Measurements from ENCODE around the gene WDR59. TPM values are rescaled to one million over a fixed set of nuclear protein-coding genes. Genes with fewer than 3 reads are reported as not detected.
A peak's percentile ranks its signal among the peaks of the same experiment; 100 is the strongest.

Gene WDR59, protein sequence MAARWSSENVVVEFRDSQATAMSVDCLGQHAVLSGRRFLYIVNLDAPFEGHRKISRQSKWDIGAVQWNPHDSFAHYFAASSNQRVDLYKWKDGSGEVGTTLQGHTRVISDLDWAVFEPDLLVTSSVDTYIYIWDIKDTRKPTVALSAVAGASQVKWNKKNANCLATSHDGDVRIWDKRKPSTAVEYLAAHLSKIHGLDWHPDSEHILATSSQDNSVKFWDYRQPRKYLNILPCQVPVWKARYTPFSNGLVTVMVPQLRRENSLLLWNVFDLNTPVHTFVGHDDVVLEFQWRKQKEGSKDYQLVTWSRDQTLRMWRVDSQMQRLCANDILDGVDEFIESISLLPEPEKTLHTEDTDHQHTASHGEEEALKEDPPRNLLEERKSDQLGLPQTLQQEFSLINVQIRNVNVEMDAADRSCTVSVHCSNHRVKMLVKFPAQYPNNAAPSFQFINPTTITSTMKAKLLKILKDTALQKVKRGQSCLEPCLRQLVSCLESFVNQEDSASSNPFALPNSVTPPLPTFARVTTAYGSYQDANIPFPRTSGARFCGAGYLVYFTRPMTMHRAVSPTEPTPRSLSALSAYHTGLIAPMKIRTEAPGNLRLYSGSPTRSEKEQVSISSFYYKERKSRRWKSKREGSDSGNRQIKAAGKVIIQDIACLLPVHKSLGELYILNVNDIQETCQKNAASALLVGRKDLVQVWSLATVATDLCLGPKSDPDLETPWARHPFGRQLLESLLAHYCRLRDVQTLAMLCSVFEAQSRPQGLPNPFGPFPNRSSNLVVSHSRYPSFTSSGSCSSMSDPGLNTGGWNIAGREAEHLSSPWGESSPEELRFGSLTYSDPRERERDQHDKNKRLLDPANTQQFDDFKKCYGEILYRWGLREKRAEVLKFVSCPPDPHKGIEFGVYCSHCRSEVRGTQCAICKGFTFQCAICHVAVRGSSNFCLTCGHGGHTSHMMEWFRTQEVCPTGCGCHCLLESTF
- total RNA-seq, result 60.0 and 62.2 TPM in 2 replicates
- 51.1 and 51.3 TPM in 2 replicates for polyA plus RNA-seq
- polyA plus RNA-seq (2011; cell fraction: cytosol; rRNA removed), result 36.3 TPM in 2 replicates
- polyA plus RNA-seq (2011; cell fraction: nucleus; rRNA removed), result 161 and 194 TPM in 2 replicates
- 36.0 and 36.7 TPM in 2 replicates for polyA plus RNA-seq (2012)
- 74.0 and 91.3 TPM in 2 replicates for polyA minus RNA-seq
- 21.8 TPM for polyA minus RNA-seq (2011; cell fraction: cytosol; rRNA and poly(A)+ RNA removed)
- polyA minus RNA-seq (2011; cell fraction: nucleus; rRNA and poly(A)+ RNA removed), result 65.9 and 79.0 TPM in 2 replicates
- percentile 66 among the genes with signal in this experiment for Bru-seq, nascent RNA
- percentile 68 among the genes with signal in this experiment for BruChase-seq, experiment 1, labeled RNA remaining after a 6-hour chase
- percentile 74 among the genes with signal in this experiment for BruChase-seq, experiment 2, labeled RNA remaining after a 2-hour chase
- long read RNA-seq, full-length matches to known transcripts, result 11 of 24 reads
- long read RNA-seq, partial matches to known transcripts, result 6 of 24 reads
- long read RNA-seq, other reads (novel, unspliced or antisense), result 7 of 24 reads

DNA sequence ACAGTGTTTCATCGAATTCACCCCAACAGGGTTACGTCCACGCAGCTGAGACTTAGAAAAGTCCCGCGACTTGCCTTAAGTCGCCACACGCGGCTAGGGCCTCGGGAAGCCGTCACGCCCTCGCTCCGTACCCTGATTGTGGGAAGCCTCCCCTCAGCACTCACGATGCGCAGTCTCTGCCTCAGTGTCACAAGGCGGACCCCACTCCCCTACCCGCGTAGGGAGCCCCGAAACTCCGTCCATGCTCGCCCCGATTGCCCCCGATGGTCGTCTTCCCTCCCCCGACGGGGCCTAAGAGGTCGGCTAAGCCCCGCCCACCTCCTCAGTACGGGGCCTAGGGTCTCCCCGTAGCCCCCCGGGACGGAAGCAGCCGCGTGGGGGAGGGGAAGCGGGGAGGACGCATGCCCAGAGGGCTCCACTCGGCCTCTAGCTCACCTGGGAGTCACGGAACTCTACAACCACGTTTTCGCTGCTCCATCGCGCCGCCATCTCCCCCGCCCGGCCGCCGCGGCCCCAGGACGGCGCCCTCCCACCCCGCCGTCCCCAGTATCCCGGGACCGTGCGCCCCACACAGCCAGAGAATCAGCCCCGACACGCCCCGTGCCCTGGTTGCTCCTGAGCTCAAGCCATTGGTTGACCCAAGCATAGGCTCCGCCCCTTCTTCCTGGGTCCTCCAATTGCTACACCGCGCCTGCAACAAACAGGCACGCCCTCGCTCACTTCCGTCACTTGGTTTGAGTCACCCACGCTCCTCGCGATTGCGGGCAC lies at the start of gene WDR59:
Gene WDR59, minus strand, starts transcription at position 595 of the 768 bp plus-strand sequence. Its CDS starts 106 bp downstream, at position 489.
- H3K9me3 ChIP-seq (replicated peaks; ENCODE audit: control insufficient read depth, insufficient read depth, low read length), result no peaks in the 10 kb centered on the region
- peak within 1 kb of the TSS; percentile 41 to 89 (median 73) for H3K4me3 ChIP-seq (replicated peaks in 1 of 3; ENCODE audit: insufficient read depth in 1 of 3, low read depth in 1 of 3, low read length in 3 of 3)
- H3K4me1 ChIP-seq (ENCODE audit: control insufficient read depth, extremely low read depth, insufficient read depth, low read length), result no peaks in the 10 kb centered on the region
- DNase-seq (ENCODE audit: low read depth, low spot score) (peak; percentile 99), FAIRE-seq (peak; percentile 96)
- intact Hi-C loops (cut with micrococcal nuclease), result loop anchor here (1.0 to 10.0 kb wide), 3 partner anchors 14 to 280 kb away; partner anchors contain the start of gene MLKL
- peak within 1 kb of the TSS; percentile 77 for H3K9ac ChIP-seq (replicated peaks; ENCODE audit: extremely low read depth, insufficient read depth, low read length)
- ChIA-PET POLR2A (interaction anchor here (0.6 to 1.2 kb wide), 4 partner anchors 28 to 346 kb away, joined by 3 to 7 read pairs (median 4); no protein-coding TSS in a partner anchor), CTCF (interaction anchor here (1.0 to 4.6 kb wide), 6 partner anchors 14 to 481 kb away, joined by 3 to 23 read pairs (median 4); partner anchors contain the start of gene ZNRF1)
- H3K36me3 ChIP-seq (ENCODE audit: control insufficient read depth in 2 of 2, extremely low read depth in 1 of 2, insufficient read depth in 2 of 2, low read length in 2 of 2), result no peaks in the 10 kb centered on the region
- no peaks in the 10 kb centered on the region for H4K20me1 ChIP-seq (replicated peaks; ENCODE audit: control insufficient read depth, extremely low read depth, insufficient read depth, low read length)
- H2AFZ ChIP-seq (ENCODE audit: low read depth, low read length), result peak within 1 kb of the TSS; percentile 88
- no peaks in the 10 kb centered on the region for H3K27me3 ChIP-seq (ENCODE audit: control insufficient read depth in 2 of 2, insufficient read depth in 2 of 2, low read length in 2 of 2)
- dilution Hi-C loops (cut with MboI; ENCODE audit: extremely low pct_ligation_motif_present, low sequenced_read_pairs), result no loop called here
- H3K4me2 ChIP-seq (ENCODE audit: insufficient read depth, low read length), result peak within 1 kb of the TSS; percentile 44
- no peaks in the 10 kb centered on the region for H3K9me1 ChIP-seq (replicated peaks; ENCODE audit: control insufficient read depth, extremely low read depth, insufficient read depth, low read length)
- TF ChIP-seq MYC (IDR thresholded peaks at IDR 0.05; ENCODE audit: low read depth, low read length) (no peak), GATA2 (IDR thresholded peaks at IDR 0.05; ENCODE audit: insufficient read depth, insufficient read length, low read depth, low read length) (no peak), POLR2A (IDR thresholded peaks at IDR 0.05; ENCODE audit: low read depth, low read length) (peak; percentile 84), JUN (IDR thresholded peaks at IDR 0.05; ENCODE audit: borderline replicate concordance, insufficient read depth, insufficient read length, low read depth) (no peak), FOS (IDR thresholded peaks at IDR 0.05; ENCODE audit: borderline replicate concordance, insufficient read depth, low read length) (peak; percentile 65), EZH2 (IDR thresholded peaks at IDR 0.05; ENCODE audit: borderline replicate concordance, low read depth, low read length, severe bottlenecking) (no peak), POLR2AphosphoS5 (IDR thresholded peaks at IDR 0.05; ENCODE audit: insufficient read depth, low read depth, low read length) (peak; percentile 63)
- TF ChIP-seq, protein P1, sequence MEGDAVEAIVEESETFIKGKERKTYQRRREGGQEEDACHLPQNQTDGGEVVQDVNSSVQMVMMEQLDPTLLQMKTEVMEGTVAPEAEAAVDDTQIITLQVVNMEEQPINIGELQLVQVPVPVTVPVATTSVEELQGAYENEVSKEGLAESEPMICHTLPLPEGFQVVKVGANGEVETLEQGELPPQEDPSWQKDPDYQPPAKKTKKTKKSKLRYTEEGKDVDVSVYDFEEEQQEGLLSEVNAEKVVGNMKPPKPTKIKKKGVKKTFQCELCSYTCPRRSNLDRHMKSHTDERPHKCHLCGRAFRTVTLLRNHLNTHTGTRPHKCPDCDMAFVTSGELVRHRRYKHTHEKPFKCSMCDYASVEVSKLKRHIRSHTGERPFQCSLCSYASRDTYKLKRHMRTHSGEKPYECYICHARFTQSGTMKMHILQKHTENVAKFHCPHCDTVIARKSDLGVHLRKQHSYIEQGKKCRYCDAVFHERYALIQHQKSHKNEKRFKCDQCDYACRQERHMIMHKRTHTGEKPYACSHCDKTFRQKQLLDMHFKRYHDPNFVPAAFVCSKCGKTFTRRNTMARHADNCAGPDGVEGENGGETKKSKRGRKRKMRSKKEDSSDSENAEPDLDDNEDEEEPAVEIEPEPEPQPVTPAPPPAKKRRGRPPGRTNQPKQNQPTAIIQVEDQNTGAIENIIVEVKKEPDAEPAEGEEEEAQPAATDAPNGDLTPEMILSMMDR (IDR thresholded peaks at IDR 0.05; ENCODE audit: extremely low read depth in 1 of 2, insufficient read depth in 1 of 2, low read depth in 1 of 2, low read length in 2 of 2), result no peak
- TF ChIP-seq, protein P2, sequence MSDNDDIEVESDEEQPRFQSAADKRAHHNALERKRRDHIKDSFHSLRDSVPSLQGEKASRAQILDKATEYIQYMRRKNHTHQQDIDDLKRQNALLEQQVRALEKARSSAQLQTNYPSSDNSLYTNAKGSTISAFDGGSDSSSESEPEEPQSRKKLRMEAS (IDR thresholded peaks at IDR 0.05; ENCODE audit: insufficient read depth, insufficient read length), result peak; percentile 27
- BruUV-seq (replicated peaks), result no TSS peak
- H3K79me2 ChIP-seq (ENCODE audit: control insufficient read depth, insufficient read depth, low read length), result peaks cover 14% of the 10 kb centered on the region
- peak within 1 kb of the TSS; percentile 42 for H3K27ac ChIP-seq (ENCODE audit: insufficient read depth, low read depth, low read length)
